Endothelial cell of hepatic sinusoid (primary cell): ENCODE results near the gene CEP112.

Source experiments
- in situ Hi-C: cut with HindIII; loops from 2 replicates; pipeline ENCODE4 v1.10.0; 2017; ENCODE audit warnings: low sequenced_read_pairs

Gene CEP112

DNA sequence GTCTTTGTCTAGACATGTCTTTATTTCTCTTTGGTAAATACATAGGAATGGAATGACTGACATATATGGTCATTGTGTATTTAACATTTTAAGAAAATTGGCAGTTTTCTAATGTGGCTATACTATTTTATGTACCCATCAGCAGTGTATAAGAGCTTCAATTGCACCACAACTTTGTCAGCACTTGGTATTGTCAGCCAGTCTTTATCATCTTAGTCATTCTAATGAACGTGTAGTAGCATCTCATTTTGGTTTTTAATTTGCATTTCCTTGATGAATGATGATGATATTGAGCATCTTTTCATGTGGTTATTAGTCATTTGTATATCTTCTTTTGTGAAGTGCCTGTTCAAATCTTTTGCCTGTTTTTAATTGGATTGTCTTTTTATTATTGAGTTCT lies 239.3 kb downstream of the CEP112 start:
- in situ Hi-C loops = no loop called here

DNA sequence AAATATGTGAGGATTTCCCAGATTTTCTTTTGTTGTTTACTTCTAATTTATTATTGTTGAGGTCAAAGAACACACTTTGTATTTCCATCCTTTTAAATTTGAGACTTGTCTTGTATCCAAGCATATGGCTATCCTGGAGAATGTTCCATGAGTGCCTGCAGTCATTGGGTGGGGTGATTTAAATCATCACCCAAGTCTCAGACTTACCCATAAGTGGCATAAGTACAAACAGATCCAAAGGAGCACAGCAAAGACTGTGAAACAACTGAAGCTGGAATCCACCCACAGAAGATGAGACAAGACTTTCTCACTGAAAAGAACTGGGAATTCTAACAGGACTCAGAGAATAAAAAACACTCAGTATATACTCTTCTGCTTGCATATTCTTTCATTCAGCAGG lies 239.9 kb downstream of the CEP112 start:
- in situ Hi-C loops = no loop called here

DNA sequence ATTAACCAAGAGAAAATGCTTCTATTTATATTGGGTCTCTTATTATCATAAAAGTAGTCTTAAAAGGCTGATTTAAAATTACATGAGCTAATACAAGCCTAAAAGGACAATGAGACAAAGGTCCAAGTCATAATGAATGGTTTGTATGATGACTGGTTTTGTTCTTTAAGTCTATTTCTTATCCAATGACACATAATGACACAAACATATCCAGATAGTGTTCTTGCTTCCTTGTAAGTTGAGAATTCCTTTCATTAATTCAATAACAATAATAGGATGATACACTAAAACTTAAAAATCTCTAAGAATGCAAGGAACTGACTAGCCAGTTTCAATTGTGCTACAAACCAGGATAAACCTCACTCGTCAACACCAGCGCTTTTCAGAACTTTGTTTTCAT lies 244.1 kb downstream of the CEP112 start:
- in situ Hi-C loops = no loop called here

DNA sequence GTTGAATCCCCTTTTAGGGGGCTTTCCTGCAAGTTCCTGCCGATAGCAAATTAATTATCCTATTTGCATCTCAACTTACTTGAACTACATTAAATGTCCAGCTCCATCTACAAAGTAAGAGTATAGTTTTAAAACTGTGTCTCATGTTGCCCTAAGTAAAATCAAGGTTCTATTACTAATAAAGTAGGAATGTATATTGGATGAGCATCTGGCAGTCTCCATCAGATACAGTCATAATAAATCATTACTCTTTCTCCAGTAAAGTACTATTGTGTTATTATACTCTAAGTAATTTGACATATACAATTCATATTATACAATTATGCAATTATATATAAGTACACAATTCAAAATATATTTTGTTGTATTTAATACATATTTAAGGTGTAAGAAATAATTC lies 249.3 kb downstream of the CEP112 start:
- in situ Hi-C loops = no loop called here

DNA sequence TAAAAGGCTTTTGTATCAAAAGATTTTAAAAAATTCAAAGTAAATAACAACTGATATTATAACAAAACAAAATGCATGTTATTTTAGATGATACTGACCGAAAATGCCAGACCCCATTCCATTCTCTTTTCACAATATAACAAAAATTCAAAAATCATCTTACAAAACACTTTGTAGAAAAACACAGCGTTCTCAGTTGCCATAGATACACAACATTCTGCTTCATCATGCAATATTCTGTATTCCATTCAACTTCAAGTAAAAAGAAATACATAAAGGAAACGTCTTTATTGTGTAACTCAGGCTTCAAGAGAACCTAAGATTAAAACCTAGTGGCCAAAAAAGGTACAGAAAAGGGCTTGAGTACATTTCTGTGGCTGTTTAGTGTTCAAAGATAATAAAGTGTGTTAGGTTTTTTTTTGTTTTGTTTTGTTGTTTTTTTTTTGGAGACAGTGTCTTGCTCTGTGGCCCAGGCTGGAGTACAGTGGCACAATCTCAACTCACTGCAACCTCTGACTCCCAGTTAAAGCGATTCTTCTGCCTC lies 250.5 kb downstream of the CEP112 start:
- in situ Hi-C loops = no loop called here

DNA sequence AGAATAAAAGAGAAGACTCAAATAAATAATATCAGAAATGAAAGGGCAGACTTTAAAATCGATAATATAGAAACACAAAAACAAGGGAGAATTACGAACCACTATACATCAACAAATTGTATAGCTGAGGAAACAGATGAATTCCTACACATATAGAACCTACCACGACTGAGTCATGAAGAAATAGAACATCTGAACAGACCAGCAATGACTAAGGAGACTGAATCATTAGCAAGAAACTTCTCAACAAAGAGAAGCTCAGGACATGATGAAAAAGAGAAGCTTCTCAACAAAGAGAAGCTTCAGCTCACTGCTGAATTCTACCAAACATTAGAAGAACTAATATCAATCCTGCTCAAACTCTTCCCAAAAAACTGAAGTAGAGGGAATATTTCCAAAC lies 255.9 kb downstream of the CEP112 start:
- in situ Hi-C loops = no loop called here

DNA sequence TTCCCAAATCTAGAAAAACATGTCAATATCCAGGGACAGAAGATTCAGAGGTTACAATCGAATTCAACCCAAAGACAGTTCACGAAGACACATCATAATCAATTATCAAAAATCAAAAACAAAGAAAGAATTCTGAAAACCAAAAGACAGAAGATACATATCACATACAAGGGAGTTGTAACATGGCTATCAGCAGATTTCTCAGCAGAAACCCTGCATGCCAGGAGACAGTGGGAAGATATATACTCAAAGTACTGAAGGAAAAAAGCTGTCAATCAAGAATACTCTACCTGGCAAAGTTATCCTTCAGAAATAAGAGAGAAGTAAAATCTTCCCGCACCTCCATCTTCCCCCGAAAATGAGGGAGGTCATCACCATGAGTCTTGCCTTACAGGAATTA lies 258.6 kb downstream of the CEP112 start:
- in situ Hi-C loops = no loop called here

DNA sequence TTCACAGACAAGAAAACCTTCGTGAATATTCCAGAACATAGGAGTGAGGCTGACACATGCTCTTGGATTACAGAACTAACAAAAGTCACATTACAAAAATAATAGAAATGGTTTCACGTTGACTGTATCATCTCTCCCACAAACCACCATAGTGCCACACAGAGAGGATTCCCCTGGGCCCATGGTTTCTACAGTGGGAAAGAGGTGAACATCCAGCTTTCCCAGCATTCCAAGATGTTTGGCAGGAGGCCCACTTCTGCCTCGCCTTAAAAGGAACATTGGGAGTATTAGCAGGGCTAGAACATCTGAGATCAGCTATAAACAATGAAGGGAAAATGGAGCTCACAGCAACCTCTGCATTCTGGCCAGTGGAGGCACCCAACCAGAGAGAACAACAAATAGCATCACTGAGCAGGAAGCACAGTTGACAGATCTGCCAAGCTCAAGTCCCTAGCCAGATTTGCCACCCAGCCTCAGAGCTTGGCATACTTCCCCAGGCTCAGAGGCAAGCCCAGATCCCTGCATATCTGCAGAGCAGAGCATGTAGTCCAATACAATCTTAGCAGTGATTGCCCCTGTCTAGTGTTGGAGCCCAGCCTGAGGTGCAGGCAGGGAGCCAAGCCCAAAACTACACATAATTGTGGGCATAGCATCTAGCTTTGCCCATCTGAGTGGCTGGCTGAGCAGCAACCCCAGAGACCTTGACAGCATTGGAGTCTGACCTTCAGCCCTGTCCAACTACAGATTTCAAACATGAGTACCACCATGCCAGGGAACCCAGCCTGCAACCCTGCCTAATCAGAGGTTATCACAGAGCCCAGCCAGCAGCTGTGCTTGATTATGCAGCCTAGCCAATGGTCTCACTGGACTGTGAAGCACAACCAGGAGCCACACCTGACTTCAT lies 260.4 kb downstream of the CEP112 start:
- in situ Hi-C loops = no loop called here

DNA sequence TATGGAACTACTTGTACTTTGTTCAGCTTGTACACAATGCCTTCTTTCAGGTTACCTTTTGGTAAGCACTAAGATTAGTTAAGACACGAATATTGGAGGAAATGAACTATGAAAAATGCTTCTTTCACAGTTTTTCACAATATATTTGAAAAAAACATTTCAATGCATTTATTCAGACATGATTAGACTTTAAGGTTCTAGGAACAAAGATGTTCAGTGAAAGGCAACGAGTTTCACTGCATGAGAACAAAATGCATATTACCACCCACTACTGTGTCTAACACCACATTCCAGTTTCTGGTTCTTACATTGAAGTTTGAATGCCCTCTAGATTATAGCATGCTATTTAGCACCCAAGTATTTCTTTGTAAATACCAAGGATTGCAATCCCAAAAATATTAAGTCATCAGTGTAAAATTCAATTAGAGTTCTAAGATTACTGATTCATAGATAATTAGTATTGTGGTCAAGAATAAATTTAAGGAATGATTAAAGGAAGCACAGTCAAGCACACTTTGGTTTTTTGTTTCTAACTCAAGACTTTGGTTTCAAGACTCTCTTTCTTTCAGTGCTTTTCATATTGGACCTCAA lies 261.7 kb downstream of the CEP112 start:
- in situ Hi-C loops = no loop called here

DNA sequence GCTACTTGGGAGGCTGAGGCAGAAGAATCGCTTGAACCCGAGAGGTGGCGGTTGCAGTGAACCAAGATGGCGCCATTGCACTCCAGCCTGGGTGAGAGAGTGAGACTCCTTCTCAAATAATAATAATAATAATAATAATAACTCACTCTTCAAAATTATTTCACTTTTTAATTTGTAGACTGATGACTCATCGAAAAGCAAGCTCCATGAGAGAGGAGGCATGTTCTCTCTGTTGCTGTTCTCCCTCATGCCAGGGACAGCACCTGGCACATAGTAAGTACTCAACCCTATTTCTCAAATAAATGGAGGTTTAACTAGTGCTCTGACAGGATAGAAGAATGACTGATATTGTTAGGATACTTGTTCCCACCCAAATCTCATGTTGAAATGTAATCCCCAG lies 265.3 kb downstream of the CEP112 start:
- in situ Hi-C loops = no loop called here

DNA sequence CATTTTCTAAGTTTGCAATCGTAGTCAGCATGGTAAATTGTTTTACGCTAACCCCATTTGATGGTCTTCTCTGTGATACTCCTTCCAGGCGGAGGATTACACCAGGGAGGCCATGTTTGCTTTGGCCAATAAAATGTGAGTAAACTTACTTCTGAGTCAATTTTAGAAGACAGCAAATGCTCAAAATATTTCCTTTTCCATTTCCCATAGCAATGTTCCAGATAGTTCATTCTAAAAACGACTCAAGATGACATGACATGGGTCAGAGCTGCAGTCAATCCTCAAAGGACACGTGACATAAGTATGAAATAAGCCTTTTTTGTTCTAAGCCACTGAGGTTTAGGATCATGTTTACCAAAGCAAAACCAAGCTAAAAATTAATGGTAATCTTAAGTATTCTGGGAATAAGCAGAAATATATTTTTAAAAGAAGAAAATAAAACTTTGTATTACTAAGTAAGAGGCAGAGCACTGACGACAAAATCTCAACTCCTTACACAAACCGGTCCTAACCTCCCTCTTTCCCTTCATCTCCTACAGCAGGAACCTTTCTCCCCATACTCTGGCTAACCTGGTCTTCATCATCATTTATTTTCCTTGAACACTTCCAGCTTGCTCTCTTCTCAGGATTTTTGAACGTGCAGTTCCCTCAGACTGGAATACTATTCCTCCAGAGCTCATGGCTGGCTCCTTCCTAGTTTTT lies 266.2 kb downstream of the CEP112 start:
- in situ Hi-C loops = no loop called here

DNA sequence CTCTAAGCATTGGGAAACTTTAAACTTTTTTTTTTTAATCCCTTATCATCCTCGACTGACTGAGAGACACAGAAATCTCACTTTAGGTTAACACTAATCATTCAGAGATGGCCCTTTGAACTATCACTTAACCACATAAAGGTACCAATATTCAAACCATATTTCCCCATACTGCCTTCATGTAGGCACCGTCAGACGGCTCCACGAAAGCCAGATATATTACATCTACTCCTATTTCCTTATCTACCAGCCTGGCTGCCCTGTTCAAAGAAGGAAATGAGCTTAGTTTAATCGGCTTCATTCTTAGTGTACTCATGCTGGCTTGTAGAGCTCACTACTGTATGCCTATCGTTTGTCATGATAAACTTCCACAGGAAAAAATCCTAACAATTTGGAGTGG lies 270.9 kb downstream of the CEP112 start:
- in situ Hi-C loops = no loop called here

DNA sequence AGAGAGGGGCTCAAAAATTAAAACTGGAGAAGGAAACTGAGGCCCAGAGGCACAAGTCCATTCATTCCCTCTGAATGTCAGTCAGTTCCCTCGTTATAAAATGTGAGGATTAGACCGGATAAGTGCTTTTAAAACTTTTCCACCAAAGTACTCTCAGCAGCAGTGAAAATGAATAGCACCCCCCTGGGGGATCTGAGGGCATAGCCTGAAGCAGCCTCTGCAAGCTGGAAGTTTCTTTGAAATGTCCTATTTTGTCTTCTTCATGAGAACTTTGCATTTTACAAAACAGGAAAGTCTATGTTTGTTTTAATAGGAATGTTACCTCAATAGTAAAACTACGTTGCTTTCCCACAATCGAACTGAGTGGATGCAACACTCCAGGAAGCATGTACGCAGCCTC lies 273.0 kb downstream of the CEP112 start:
- in situ Hi-C loops = no loop called here

DNA sequence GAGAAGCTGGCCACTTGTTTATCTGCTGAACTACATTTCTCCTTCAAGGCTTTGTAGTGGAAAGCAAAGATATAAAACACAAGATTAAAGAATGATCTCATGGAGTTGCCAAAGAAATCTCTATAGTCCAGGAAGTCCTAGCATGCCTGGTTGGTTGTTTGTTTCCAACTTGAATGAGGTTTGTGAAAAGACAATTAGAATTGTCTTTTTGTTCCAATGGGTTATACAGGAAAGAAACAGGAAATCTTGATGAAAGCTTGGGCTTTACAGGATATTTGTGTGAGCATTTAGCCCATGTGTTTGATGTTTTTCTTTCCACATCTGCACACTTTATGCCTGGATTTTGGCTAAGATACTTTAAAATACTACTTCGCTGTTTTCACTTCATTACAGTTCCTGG lies 273.4 kb downstream of the CEP112 start:
- in situ Hi-C loops = no loop called here

DNA sequence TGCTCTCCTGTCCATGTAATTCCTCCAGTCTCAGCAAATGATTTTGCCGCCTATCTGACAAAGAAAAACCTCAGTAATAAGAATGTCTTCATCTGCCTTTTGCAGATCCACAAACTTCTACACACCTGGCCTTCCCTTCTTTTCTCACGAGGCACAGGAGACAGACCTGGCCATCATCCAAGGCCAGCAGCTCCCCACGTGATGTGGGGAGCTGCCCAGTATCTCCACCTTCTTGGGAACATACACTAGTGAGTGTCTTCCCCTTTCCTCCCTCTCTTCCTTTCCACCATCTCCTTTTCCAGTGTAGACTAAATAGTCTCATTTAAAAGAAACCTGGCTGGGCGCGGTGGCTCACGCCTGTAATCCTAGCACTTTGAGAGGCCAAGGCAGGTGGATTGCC lies 274.4 kb downstream of the CEP112 start:
- in situ Hi-C loops = no loop called here

DNA sequence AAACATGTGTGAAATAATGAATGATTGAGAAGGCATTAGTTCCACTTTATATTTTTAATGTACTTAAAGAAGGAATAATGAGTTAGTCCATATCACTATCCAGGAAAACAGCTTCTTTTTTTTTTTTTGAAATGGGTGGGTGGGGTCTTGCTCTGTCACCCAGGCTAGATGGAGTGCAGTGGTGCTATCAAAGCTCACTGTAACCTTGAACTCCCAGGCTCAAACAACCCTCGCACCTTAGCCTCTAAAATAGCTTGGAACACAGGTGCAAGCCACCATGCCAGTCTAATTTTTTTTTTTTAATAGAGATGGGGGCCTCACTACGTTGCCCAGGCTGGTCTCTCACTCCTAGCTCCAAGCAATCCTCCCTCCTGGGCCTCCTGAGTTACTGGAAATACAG lies 275.5 kb downstream of the CEP112 start:
- in situ Hi-C loops = no loop called here

DNA sequence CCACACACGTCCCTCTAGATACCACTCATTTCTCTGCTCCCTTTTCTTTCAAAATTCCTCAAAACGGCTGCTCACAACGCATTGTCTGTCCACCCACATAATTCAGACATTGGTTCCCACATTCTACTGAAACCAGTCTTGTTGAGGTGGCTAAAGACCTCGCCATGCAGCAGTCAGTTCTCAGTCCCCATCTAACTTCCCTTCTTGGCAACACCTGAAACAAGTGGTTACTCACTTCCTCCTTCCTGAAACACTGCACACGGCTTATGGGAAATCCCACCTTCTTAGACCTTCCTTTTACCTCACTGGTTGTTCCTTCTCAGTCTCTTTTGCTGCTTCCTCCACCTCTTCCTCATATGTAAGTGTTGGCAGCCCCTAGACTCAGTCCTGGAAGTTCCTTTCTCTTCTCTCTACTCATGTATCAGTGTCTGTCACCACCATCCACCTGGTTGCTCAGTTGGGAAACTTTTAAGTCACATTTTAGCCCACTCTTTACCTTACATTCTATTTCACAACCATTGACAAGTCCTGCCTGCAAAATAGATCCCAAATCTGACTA lies 277.1 kb downstream of the CEP112 start:
- in situ Hi-C loops = no loop called here

DNA sequence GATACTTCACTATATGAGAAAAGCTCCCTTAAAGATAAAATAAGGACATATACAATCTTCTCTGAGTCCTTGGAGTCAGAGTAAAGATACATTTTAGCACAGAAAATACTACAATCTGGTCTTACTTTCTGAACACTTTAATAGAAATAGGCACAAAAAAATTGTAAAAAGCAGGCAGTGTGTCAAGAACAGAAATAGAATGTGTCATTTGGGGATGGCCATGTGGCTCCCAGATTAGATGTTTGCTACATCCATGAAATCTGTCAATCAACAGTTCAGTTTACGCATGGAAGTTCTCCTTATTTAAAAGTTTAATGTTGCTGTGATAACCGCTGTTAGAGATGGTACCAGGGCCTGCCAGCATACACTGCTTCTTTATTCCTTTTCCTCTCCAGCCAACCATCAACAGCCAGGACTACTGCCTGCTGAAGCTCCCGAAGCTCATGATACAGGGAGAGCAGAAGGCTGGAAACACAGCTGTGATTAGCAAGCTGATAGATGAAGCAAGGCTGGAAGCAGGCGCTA lies 278.5 kb downstream of the CEP112 start:
- in situ Hi-C loops = no loop called here

DNA sequence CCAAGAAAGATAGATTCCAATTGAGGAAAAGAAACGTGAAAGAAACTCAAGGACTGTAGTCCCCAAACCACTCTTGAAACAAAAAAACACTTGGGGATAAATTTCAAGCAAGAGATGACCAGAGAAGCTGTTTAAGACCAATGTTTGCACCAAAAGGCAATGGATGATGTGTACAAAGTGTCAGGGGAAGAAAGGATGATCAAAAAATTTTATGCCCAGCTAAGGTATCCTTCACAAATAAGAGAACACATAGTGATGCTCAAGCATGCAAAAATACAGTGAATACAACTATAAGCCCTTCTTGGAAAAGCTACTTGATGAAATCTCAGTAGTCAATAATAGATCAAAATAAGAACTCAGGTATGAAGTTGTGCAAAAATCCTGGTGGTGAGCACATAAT lies 281.1 kb downstream of the CEP112 start:
- in situ Hi-C loops = no loop called here

DNA sequence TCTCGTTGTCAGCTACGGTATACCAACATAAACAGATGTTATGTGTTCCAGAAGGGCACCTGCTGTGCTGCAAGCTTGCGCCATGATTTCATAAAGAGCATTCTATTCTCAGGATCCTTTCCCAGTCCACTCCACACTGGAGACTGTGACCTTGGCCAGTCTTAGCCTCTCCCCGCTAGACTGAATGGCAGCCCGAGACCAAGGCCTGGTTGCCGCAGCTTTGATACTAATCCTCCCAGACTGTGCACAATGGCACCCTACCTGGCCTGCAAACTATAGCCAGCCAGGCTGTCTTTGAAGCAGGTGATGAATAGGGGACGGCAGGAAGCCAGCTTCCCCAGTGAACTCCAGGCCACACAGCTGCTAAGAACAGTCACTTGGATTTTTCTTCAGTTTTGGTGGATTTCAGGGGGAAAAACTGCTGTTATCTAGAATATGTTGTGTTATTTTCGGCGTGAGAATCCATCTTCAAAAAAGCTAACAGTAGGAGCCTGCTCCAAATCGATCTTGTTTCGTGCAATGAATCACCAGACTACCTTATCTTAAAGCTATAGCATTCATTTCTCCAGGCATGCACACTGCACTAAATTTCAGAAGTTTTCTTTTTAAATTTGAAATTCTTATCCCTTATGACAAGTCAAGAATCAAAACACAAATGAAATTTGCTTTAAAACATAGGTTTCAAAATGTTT lies 289.0 kb downstream of the CEP112 start:
- in situ Hi-C loops = no loop called here

DNA sequence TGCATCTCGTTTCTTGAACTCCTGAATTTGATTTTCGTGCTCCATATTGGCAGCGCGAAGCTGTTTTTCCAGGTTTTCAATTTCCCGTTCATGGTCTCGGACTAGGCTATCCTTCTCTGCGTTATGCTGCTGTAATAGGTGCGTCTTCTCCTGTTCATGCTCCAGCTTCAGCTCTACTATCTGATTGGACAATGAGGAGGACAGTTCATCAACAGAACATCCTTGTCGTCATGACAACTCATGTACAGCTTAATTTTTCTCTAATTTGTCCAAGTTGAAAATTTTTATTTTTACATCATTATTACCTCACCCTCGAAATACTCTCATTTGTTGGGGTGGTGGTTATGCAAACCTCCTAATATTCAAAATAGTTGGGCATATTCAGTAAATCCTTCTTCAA lies 289.8 kb downstream of the CEP112 start:
- in situ Hi-C loops = no loop called here
